IPS DF 19.7 (cell line): ENCODE measurements around the gene ATP6V0A4.
"Not testable (repeated sequence)": the region's sequence is repeated elsewhere in the genome, so short reads cannot be mapped to it uniquely, and the experiment has no call there.

ENCODE experiments used
- DNase-seq: peaks from one replicate; pipeline ENCODE4 v3.0.0-alpha.2; 2013; ENCODE audit warnings: low read depth, low spot score

ATP6V0A4 gene

DNA sequence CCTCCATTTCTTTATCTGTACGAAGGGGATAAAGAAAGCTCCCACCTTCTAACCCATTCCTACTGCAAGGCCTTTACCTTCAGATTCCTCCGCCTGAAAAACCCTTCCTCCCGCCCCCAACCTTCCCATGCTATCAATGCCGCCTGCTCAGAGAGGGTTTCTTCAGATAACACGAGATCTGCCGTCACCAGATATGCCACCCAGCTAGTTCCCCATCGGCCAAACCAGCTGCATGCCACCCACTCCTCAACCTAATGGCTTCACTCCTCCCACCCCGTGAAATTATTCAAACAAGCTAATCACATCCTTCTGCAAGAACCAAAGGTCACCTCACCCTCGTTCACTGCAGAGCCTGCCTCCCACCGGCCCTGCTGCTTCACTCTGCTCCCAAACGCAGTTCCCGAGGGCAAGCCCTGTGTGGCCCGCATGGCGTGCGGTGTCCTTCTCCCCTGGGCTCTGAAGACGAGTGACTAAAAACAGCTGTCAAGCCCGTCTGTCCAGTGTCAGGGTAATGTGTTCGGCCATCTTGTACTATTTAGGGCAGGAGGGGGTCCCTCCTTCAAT is 47.0 kb downstream of the ATP6V0A4 start:
- DNase-seq, result no peak

DNA sequence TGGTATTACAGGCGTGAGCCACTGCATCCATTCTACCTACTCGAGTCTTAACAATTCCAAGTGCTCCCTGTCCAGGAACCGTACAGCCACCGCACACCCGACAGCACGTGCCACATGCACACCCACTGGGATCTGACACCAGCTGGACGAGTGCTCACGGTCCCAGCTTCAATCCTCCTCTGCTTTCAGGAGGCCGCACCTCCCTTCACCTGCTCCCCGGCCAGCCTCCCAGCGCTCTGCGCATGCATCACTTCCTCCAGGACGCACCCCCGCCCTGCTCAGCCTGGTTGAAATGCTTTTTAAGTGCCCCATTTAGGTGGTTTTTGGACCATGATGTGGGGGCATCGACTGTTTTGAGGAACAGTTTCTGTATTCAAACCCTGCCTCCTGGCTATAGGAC is 47.5 kb downstream of the ATP6V0A4 start:
- DNase-seq, result no peak

DNA sequence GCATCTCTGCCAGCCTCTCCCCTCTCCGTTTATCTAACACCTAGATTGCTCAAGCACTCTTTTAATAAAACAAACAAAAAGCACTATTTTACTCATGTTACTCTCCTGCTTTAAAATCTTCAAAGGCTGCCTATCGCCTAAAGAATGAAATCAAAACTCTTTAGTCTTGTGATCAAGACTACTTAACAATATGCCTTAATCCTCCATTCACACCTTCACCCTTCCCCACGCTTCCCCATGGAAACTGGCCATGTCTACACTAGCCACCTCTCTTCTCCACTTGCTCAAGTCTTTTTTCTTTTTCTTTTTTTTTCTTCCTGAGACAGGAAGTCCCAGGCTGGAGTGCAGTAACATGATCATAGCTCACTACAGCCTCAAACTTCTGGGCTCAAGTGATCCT is 48.0 kb downstream of the ATP6V0A4 start:
- no peak for DNase-seq

DNA sequence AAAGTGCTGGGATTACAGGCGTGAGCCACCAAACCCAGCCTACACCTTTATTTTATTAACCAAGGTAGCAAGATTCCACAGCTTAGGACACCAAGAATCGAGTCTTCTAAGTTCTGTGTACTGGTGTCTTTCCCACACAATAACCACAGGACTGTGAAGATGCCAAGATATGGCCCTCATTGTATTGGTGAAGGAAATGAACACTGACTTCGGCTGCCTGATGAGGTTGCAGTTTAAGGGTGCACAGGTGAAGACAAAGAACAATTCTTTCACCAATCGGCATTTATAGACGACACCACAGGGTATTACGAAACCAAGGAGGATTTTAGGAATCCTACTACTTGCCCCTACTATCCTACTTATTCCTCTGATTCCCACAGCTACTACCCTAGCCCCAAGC is 49.3 kb downstream of the ATP6V0A4 start:
- no peak for DNase-seq

DNA sequence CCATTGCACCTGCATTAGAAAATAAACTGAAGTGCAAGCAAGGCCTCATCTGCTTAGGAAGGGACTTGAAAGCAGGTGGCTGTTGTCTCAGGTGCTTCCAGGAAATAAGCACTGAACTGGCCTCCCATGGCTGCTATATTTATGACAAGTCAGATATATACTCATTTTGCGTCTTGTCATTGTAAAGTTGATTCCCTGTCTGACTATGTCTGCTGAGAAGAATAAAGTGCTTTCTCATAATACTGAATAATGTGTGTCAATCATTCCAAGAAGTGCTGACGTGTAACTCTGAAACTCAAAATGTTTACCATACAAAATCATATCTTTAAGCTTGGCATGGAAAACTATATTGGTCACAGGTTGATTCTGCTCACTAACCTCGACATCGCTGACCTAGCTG is 51.9 kb downstream of the ATP6V0A4 start:
- DNase-seq, result no peak

DNA sequence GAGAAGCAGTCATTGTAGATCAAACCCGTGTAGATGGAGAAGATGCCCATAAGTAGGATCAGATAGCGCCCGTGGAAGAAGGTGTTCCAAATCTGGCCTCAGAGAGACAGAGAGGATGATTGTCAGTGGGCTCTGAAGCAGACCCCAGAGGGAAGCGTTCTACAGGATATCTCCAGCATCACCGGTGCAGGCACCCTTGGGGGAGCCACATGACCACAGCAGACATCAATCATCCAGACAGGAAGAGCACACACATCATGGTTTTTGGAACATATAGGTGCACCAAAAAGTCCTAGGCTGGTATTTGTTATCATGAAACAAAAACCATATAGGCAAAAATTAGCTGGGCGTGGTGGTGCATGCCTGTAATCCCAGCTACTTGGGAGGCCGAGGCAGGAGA is 52.8 kb downstream of the ATP6V0A4 start:
- DNase-seq, result no peak

DNA sequence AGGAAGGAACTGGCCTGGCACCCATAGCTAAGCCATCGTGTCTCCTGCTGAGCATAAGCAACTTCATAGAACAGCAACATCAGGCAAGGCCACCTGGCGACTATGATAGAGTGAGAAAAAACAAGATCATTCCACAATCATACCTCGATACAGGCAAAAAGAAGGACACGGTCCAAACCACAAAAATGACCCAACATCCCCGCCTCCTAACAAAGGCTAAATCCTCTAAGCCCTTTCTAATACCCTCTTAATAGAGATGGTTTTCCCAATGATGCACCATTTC is 56.6 kb downstream of the ATP6V0A4 start:
- DNase-seq, result no peak

DNA sequence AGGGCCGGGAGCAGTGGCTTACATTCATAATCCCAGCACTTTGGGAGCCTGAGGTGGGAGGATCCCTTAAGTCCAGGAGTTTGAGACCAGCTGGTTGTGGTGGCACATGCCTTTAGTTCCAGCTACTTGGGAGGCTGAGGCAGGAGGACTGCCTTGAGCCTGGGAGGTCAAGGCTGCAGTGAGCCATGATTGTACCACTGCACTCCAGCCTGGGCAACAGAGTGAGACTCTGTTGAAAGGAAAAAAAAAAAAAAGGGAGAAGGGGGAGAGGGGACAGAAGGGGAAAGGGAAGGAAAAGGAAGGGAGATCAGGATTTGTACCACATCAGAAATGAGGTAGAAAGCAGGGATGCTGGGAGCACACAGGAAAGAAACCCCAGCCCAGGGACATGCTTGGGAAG is 58.1 kb downstream of the ATP6V0A4 start:
- no peak for DNase-seq

DNA sequence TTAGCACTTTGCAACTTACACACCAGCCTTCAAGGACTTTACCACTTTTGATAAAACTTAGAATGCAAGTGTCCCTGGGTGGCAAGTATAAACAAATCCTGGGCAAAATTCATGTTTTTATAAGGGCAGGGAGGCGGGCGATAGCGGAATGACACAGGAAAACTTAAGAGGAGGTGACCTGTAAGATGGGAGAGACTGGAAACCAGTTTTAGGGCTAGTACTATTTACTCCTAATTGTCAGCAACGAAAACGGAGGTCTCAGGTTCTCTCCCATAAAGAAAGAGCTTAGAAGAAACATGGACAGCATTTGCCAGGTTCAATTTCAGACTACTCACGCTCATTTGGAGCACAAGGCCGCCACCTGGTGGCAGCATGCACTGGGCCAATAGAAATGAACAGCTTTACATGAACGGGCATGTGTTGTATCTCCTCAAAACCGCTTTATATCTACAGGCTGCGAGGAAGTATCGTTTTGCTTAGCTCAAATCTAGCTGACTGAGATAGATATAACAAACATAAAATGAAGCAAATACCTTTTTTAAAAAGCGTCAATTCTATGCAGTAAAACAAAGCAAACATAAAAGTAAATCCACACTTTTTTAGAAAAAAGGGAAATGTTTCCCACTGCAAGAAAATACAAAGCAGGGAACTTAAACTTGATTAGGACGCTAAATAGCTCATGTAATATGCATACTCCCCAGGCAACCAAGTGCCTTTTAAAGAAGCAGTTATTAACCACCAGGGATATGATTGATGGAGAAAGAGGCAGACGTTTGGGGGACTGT is 59.3 kb downstream of the ATP6V0A4 start:
- DNase-seq, result peak; percentile 61

DNA sequence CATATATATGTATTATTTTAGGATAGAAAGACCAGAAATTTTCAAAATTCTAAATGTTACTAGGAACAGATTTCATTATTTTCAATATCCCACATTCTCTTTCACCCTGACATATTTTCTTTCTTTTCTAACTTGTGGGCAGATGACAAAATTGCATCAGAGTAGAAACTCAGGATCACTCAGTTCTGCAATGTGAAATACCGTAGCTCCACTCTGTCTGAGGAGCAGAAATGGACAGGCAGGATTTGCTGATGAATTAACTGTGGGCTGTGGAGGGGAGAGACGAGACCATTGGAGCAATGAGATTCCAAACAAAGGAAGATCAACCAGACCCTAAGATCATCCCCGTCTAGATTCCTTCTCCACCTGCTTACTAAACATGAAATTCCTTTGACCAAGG is 59.9 kb downstream of the ATP6V0A4 start:
- DNase-seq, result no peak

DNA sequence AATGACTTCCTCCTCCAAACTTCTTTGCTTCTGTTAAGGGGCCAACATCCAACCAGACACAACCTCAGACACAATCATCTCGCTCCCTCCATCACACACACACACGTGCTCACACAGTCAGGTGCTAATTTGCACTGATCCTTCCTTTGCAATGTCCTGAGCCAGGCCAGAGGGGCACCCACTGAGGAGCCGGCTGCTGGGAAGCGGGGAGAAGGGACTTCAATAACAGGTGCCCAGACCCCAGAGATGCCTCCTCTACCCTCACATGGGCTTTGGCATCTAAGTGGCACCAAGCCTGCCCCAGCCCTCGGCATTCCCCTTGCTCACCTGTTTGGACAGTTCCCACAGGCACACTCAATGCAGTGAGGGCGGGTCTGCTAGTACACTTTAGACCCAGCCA is 62.6 kb downstream of the ATP6V0A4 start:
- no peak for DNase-seq

DNA sequence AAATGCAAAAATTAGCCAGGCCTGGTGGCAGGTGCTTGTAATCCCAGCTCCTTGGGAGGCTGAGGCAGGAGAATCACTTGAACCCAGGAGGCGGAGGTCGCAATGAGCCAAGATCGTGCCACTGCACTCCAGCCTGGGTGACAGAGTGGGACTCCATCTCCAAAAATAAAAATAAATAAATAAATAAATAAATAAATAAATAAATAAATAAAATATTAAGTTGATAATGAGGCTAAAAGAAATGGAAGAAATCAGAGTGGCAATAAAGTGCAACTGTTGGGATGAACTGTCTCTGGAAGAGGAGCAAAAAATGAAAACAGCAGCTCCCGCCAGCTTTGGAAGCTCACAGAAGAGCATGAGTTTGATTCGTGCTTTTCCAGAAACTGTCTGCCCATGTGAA is 66.3 kb downstream of the ATP6V0A4 start:
- DNase-seq, result not testable (repeated sequence)

DNA sequence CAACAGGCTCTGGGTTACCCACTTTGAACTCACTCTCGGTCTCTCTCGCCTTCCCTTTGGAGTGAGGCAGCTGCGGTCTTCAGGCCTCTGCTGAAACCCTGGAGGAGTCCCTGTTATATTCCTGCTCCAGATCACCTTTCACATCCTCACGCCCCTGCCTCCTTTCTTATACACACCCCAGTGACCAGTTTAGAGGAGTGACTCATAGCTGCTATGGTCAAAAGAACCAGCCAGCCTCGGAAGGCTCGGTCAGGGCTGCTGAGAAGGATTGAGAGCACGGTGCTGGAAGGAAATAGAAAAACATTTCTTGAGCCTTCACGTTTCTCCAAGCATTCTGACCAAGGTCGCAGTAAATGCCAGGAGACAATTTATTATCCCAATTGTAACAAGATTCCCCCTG is 68.6 kb downstream of the ATP6V0A4 start:
- DNase-seq, result no peak

DNA sequence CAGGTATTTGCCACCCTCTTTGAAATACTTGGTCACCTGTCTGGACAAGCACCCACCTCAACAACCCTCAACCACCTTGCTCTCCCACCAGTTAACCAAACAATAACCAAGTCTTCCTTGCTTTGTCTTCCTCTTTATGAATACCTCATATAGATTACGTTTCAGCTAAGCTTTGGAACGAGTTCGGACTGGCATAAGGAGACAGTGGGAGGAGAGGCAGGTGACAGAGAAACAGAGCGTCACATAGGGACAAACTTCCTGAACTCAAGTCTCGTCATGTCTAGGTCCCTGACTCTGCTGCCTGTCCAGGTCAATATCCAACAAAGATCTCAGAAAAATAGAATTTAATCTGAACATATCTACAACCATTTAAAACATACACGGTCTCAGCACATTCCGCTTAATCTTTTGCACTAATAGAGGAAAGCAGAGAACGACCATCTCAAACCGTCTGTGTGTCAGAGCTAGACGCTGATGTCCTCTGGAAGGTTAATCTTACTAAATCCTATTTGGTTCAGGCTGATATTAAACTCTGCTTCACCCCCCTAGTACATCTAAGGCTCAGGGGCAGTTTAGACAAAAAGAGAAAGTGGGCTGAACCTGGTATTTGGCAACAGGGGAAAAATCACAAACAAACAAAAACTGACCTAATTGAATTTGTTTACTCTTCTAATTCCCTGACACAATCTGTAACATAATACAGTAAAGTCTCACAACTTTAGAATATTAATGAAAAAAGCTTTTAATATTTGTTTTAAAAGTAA is 70.5 kb downstream of the ATP6V0A4 start:
- no peak for DNase-seq

DNA sequence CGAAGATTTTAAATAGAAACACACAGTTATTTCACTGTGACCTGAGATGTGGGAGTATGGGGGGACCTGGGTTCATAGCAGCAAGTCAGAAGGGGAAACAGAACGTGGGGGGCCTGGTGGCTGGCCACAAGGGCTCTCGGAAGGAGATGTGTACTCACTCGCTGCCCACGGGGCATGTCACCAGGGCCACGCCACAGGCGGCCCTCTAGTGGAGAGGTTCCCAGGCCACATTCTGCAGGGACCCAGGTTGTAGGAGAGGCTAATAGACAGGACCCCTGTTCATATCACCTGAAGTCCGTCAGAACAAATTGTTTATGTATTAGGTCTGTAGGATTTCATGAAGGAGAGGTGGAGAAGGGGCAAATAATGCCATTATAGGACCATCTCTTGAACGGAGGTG is 71.7 kb downstream of the ATP6V0A4 start:
- no peak for DNase-seq

DNA sequence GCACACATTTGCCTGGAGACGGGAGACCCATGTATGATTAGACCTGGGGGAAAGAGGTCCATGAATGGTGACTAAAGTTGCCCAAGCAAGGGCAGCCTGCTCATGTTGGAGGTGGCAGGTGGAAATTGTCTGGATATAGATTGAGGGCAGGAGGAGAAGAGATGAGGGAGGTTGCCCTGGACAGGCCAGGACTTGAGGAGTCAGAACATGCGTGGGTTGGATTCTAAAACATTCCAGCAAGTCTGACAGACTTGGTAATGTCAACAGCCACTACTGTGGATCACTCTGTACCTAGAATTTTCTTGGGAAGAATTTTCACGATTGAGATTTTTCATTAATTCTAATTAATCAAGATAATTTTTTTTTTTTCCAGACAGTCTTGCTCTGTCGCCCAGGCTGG is 77.7 kb downstream of the ATP6V0A4 start:
- no peak for DNase-seq

DNA sequence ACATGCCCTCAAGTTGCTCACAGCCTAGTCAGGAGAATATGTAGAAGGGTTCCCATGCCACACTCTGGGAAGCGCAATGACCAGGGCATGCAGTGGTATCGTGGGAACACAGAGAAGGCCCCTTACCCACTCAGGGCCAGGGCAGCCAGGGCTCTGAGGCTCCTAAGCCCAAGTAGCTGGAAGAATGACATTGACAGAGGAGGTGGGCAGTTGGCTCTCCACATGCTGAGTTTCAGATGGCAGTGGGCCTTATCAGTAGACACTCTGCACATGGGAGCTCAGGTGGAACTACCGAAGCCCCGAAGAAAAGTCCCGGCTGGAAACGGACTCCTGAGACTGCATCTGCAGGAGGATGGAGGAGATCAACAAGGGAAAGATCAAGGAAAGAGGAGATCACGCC is 81.1 kb downstream of the ATP6V0A4 start:
- no peak for DNase-seq

DNA sequence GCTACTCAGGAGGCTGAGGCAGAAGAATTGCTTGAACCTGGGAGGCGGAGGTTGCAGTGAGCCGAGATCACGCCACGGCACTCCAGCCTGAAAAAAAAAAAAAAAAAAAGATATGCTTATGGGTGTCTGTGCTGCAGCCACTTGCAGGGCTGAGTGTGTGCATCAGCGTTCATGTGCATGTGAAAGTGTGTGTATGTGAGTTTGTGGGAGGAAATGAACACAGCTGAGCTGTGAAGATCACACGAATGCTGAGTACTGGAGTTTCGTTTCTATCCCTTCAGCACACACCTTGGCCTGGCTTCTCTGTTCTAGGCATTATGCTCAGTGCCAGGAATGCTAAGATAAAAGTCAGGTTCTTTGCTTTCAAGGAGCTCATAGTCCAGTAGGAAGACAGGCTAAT is 84.8 kb downstream of the ATP6V0A4 start:
- DNase-seq, result no peak

DNA sequence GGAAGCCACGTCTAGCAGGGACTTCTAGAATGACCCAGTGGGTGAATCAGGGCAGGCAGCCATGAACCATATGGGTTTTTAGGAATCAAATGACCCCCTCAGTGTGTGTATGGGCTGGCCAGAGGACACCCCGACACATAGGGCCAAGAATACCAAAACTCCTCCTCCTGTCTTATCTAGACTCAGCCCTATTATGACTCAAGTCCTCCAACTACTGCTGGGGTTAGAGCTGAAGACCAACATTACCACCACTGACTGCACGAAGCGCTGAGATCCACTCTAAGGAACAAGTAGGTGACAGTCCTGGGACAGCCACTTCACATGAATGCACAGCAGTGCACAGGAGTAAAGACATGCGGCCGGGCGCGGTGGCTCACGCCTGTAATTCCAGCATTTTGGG is 85.3 kb downstream of the ATP6V0A4 start:
- DNase-seq, result no peak

DNA sequence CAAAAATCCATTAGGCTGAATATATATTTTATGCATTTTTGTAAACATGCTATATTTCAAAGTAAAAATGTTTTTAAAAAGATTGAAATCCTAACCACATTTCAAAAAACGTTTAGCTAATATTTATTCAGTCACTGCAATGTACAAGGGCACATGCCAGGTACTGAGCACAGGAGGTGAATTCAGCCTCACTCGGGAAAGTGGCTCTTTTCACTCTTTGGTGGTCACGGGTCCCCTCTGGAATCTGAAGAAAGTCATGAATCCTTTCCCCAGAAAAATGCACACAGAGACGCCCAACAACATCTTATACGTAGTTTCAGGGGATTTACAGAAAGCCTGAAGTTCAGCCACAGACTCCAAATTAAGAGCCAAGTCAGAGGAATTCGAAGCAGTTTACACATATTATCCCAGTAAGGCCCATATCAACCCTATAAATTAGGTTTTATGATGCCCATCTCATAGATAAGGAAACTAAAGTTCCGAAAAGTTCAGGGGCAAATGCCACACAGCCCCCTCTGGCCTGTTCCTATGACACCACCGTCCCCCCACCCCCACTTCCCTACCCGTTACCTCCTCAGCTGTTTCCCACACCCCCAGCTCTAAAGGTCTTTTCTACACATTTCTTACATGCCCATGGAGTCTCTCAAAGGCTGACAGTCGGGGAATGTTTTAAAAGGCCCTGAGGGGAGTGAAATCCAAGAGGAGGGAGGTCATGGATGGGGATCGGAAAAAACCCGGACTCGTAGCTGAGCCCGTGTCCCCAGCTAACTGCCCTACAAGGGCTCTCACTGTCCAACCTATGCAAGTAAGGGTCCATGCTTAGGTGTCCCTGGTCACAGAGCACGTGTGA is 87.2 kb downstream of the ATP6V0A4 start:
- DNase-seq, result no peak

DNA sequence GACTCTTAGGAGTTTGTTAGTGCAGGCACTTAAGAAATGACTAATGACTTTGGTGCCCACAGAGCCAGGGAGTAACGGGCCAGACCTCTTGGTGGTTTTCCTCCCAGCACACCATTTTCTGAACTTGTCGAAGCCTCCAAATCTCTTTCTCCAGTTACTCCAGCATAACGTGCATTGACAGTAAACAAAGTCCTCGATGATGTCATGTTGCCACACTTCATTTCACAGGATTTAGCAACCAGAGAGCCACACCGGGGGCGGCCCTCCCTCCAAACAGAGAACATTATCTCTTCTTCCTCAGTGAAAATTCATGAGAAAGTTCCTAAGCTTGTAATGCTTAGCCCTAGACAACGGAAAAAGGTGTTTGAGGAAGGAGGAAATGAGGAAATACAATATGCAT is 92.8 kb downstream of the ATP6V0A4 start:
- DNase-seq, result no peak

DNA sequence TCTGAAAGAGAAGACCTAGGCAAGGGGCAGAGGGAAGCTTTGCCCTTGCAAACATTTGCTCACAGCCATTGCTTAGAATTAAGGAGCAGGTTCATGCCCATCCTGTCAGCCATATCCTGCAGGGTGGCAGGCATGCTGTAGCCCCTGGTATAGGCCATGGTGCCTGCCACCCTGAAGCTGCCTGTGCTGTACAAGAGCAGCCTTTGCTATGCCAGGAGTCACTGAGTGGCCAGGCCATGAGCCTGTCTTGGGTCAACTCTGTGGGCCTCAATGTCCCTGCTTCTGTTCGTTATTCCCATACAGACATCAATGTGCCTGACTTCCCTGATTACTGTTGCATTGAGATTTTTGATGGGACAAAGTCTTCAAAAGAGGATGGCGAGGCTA is 96.5 kb downstream of the ATP6V0A4 start:
- no peak for DNase-seq
